Measurements from ENCODE around the gene GPRIN3.

- no peak for TF ChIP-seq CTCF (IDR thresholded peaks at IDR 0.05)
- TF ChIP-seq POLR2A (IDR thresholded peaks at IDR 0.05): no peak
Observed at GRCh38 chr4:89353514-89353913, 45.9 kb upstream of the GPRIN3 start.

All from testis (tissue), 2 donors.